DND-41 (cell line): Measurements from ENCODE around the gene ASPRV1.

Source experiments
- EZH2 ChIP-seq: IDR thresholded peaks from 3 replicates; pipeline ENCODE4 v1.6.1; 2012; ENCODE audit warnings: borderline replicate concordance, low read depth, mild to moderate bottlenecking, moderate library complexity, low read length, inconsistent platforms; ENCODE audit not compliant: severe bottlenecking
- TF ChIP-seq, protein P1 (sequence below): IDR thresholded peaks from 2 replicates; pipeline ENCODE4 v1.5.1; 2012; ENCODE audit warnings: borderline replicate concordance, low read length, moderate library complexity, mild to moderate bottlenecking; ENCODE audit not compliant: poor library complexity, severe bottlenecking; ENCODE audit errors: extremely low read depth

DNA sequence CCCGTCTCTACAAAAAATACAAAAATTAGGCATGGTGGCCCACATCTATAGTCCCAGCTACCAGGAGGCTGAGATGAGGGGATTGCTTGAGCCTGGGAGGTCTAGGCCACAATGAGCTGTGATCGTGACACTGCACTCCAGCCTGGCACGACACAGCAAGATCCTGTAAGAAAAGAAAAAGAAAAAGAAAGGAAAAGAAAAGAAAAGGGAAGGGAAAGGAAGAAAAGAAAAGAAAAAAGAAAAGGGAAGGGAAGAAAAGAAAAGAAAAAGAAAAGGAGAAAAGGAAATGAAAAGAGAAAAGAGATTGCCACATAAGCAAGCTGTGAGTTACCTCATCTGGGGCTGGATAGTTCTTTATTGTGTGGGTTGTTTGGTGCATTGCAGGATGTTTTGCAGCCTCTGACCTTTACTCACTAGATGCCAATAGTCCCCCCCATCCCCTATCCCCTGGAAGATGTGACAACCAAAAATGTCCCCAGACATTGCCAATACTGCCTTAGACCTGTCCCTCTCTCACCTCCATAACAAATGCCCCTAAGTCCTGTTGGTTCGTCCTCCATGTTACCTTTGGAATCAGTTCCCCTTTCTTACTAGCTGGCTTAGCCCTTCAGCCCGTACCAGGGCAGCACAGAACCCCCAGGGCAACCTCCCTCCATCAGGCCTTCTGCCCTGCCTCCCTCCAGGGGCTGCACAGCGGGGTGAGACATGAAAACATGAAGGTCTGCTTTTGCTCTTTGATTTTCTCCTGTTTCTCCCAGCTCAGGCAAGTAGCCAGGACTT lies 8.9 kb downstream of the ASPRV1 start:
- TF ChIP-seq, protein P1, sequence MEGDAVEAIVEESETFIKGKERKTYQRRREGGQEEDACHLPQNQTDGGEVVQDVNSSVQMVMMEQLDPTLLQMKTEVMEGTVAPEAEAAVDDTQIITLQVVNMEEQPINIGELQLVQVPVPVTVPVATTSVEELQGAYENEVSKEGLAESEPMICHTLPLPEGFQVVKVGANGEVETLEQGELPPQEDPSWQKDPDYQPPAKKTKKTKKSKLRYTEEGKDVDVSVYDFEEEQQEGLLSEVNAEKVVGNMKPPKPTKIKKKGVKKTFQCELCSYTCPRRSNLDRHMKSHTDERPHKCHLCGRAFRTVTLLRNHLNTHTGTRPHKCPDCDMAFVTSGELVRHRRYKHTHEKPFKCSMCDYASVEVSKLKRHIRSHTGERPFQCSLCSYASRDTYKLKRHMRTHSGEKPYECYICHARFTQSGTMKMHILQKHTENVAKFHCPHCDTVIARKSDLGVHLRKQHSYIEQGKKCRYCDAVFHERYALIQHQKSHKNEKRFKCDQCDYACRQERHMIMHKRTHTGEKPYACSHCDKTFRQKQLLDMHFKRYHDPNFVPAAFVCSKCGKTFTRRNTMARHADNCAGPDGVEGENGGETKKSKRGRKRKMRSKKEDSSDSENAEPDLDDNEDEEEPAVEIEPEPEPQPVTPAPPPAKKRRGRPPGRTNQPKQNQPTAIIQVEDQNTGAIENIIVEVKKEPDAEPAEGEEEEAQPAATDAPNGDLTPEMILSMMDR = no peak
- no peak for TF ChIP-seq EZH2
